Lung (tissue), 12 donors: ENCODE data around the gene DIPK1B. TPM values are rescaled to one million over a fixed set of nuclear protein-coding genes. Genes with fewer than 3 reads are reported as not detected.

Experiments
- ATAC-seq: fragments of 200-7000 bp; cut with Tn5 transposase; one replicate; pipeline ENCODE4 v1.9.1; 2020; ENCODE audit warnings: moderate number of reproducible peaks; ENCODE audit not compliant: insufficient read depth, low FRiP score
- DNase-seq, 3 donors: peaks; one replicate each; pipeline ENCODE4 v3.0.0-alpha.2; 2013 to 2017
- H3K27ac ChIP-seq, 2 donors: one replicate each; pipeline ENCODE4 v1.5.1; 2013; ENCODE audit warnings: mild to moderate bottlenecking in 2 of 2, moderate library complexity in 2 of 2, control low read depth in 1 of 2, inconsistent platforms in 1 of 2, low read depth in 1 of 2, low read length in 1 of 2
- H3K27me3 ChIP-seq, 3 donors: one replicate each; pipeline ENCODE4 v1.5.1; 2013; ENCODE audit warnings: low read length in 2 of 3; ENCODE audit not compliant: control insufficient read depth in 3 of 3, insufficient read depth in 3 of 3
- H3K36me3 ChIP-seq, 4 donors: one replicate each; pipeline ENCODE4 v1.5.1; 2013; ENCODE audit warnings: low read length in 4 of 4, mild to moderate bottlenecking in 1 of 4, moderate library complexity in 1 of 4; ENCODE audit not compliant: control insufficient read depth in 4 of 4, insufficient read depth in 4 of 4
- H3K4me1 ChIP-seq, 5 donors: one replicate each; pipeline ENCODE4 v1.5.1; 2013; ENCODE audit warnings: low read length in 5 of 5, mild to moderate bottlenecking in 2 of 5, moderate library complexity in 1 of 5; ENCODE audit not compliant: control insufficient read depth in 5 of 5, insufficient read depth in 5 of 5
- H3K4me3 ChIP-seq: one replicate; pipeline ENCODE4 v1.5.1; 2013; ENCODE audit warnings: mild to moderate bottlenecking, control low read depth, moderate library complexity
- H3K9ac ChIP-seq, 2 donors: one replicate each; pipeline ENCODE4 v1.5.1; 2013; ENCODE audit warnings: low read length in 2 of 2, control low read depth in 1 of 2; ENCODE audit not compliant: insufficient read depth in 1 of 2
- H3K9me3 ChIP-seq, 4 donors: one replicate each; pipeline ENCODE4 v1.5.1; 2013; ENCODE audit warnings: low read length in 3 of 4, mild to moderate bottlenecking in 1 of 4, moderate library complexity in 1 of 4; ENCODE audit not compliant: control insufficient read depth in 4 of 4, insufficient read depth in 3 of 4
- WGBS, 2 donors: extraction: QIAGEN DNeasy Blood & Tissue Kit; methylation state at CpG; one replicate each; pipeline ENCODE4 v1.1.7; 2013; 5-methylcytosine and 5-hydroxymethylcytosine counted together
- polyA plus RNA-seq, 2 donors: library from polyadenylated mRNA; stranded (reverse); fragments of 200-250 nt; gene quantifications; one replicate each; pipeline ENCODE4 v1.2.1, GENCODE V29; 2013
- total RNA-seq, 2 donors: library from RNA; depleted of rRNA in 1 of 2; stranded (reverse); fragments of >200 nt in 1 of 2; gene quantifications; one replicate each; pipeline ENCODE4 v1.2.1, GENCODE V29; 2014 to 2021
- TF ChIP-seq, protein P1 (sequence below): IDR thresholded peaks from 2 replicates; pipeline ENCODE4 v1.5.1; 2012; ENCODE audit warnings: mild to moderate bottlenecking; ENCODE audit errors: control extremely low read depth, extremely low read depth
- donor health status: control.
- donor health status: control.
- donor health status: Bipolar disorder and iron deficiency.
- donor health status: healthy.
- donor health status: DM: yes; HTN: yes; CAD: no.

DIPK1B gene
- total and polyA plus RNA-seq, 4 donors: 12.5 to 26.7 (median 13.9) TPM

DNA sequence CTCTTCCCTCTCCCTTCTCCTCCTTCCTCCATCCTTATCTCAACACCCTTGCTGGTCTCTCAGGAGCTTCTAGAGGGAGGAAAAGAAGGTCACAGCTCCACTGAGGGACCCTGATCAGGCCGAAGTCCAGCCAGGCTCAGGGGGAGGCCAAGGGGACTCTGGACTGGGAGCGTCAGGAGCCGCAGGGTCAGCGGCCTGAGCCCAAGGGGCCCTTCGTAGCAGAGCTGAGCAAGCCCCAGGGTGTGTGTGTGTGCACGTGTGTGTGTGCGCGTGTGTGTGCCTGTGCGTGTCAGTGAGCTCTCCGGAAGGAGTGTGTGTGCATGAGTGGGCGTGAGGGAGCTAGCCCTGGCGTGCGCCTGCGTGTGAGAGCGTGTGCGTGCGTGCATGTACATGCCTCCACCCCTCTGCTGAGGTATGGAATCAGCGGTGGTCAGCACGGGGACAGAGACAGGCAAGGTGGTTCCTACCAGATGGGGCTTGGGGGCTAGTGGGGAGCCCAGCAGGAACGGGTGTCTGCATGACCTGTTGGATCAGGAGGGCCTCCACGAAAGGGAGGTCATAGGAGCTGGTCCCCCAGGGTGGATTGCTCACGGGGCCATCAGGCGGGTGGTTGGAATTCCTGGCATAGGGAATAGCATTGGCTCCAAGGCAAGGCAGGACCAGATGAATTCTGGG, 15.1 kb upstream of the DIPK1B start:
- H3K27ac ChIP-seq: peak overlapping the region in 1 of 2 donors; percentile 76
- peaks cover 0 to 15% (median 12%) of the 10 kb centered on the region in 3 donors for H3K27me3 ChIP-seq
- WGBS, 2 donors: 61 to 63% methylated on average over 23 of the region's 23 CpGs
- peak in 1 of 3 donors; percentile 29 for DNase-seq
- TF ChIP-seq, protein P1, sequence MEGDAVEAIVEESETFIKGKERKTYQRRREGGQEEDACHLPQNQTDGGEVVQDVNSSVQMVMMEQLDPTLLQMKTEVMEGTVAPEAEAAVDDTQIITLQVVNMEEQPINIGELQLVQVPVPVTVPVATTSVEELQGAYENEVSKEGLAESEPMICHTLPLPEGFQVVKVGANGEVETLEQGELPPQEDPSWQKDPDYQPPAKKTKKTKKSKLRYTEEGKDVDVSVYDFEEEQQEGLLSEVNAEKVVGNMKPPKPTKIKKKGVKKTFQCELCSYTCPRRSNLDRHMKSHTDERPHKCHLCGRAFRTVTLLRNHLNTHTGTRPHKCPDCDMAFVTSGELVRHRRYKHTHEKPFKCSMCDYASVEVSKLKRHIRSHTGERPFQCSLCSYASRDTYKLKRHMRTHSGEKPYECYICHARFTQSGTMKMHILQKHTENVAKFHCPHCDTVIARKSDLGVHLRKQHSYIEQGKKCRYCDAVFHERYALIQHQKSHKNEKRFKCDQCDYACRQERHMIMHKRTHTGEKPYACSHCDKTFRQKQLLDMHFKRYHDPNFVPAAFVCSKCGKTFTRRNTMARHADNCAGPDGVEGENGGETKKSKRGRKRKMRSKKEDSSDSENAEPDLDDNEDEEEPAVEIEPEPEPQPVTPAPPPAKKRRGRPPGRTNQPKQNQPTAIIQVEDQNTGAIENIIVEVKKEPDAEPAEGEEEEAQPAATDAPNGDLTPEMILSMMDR: no peak
- no peak for ATAC-seq
- no peaks in the 10 kb centered on the region for H3K36me3 ChIP-seq
- no peaks in the 10 kb centered on the region for H3K9me3 ChIP-seq
- H3K9ac ChIP-seq: no peak overlapping the region
- H3K4me1 ChIP-seq: peaks cover 0 to 22% (median 10%) of the 10 kb centered on the region in 5 donors
- H3K4me3 ChIP-seq: no peak overlapping the region

DNA sequence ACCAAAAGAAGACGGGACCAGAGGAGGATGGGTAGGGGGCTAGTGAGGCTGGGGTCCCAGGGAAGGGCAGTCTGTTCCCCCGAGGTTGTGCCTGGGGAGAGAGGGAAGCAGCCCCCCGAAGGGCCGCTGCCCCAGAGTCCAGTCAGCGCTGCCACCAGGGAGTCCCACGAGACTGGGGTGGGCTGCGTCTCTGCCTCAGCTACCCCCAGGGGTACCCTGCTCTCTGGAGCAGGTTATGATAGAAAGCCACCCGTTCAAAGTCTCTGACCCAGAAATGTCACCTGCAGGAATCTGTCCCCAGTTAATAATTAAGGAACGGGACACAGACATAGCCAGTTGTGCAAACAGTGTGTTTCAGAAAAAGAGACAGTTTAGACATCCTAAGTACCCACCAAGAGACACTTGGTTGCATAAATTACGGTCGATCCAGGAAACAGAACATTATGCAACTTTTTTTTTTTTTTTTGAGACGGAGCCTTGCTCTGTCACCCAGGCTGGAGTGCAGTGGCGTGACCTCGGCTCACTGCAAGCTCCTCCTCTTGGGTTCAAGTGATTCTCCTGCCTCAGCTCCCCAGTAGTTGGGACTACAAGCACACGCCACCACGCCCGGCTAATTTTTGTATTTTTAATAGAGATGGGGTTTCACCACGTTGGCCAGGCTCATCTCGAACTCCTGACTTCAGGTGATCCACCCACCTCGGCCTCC, 14.4 kb upstream of the DIPK1B start:
- no peaks in the 10 kb centered on the region for H3K9me3 ChIP-seq
- no peak overlapping the region for H3K4me3 ChIP-seq
- peak overlapping the region in 1 of 2 donors; percentile 76 for H3K27ac ChIP-seq
- WGBS, 2 donors: 42 to 47% methylated on average over 20 of the region's 20 CpGs
- H3K27me3 ChIP-seq: peaks cover 0 to 15% (median 12%) of the 10 kb centered on the region in 3 donors
- peaks cover 0 to 18% (median 10%) of the 10 kb centered on the region in 5 donors for H3K4me1 ChIP-seq
- DNase-seq (no peak), ATAC-seq (peak; percentile 7)
- no peaks in the 10 kb centered on the region for H3K36me3 ChIP-seq
- TF ChIP-seq, protein P1: no peak
- no peak overlapping the region for H3K9ac ChIP-seq

DNA sequence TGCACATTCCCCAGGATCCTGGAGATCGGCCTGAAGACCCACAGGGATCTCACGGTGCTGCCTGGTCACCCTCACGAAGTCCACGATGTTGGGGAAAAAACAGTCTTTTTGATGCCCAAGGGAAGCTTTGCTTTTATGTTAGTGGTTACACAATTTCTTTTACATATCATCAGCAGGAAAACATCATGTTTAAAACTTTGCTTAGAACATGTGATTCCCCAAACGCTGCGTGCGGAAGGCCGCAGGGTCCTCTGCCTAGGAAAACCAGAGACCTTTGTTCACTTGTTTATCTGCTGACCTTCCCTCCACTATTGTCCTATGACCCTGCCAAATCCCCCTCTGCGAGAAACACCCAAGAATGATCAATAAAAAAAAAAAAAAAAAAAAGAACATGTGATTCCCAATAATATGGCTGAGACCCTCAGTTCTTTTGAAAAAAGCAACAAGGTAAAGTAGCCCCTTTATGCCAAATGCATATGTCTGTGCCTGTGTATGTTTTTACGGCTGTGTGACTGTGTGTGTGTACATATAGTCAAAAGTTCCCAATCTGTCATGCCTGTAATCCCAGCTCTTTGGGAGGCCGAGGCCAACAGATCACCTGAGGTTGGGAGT, 13.6 kb upstream of the DIPK1B start:
- WGBS, 2 donors: 73 to 87% methylated on average over 10 of the region's 11 CpGs
- Histone ChIP-seq H3K9ac (no peak overlapping the region), H3K36me3 (no peaks in the 10 kb centered on the region), H3K27ac (no peak overlapping the region), H3K27me3 (peaks cover 0 to 15% (median 12%) of the 10 kb centered on the region in 3 donors), H3K4me1 (peaks cover 0 to 17% (median 10%) of the 10 kb centered on the region in 5 donors), H3K4me3 (no peak overlapping the region), H3K9me3 (no peaks in the 10 kb centered on the region)
- TF ChIP-seq, protein P1: no peak
- no peak for DNase-seq
- ATAC-seq: no peak
